HEK293 (cell line): Measurements from ENCODE around the gene SPINK13.

Experiments
- CTCF ChIA-PET: fragments of 350-600 bp; formaldehyde crosslinking; extraction: SDS; loops from one replicate; lab custom pipeline; 2021; ENCODE audit warnings: antibody characterized with exemption; lab: Yijun Ruan, JAX
- POLR2A ChIA-PET: fragments of 300-600 bp; formaldehyde crosslinking; extraction: SDS; loops from one replicate; lab custom pipeline; 2020; ENCODE audit warnings: antibody characterized with exemption, inconsistent platforms; lab: Yijun Ruan, JAX
- H3K27ac ChIP-seq: fragments of 200-500 bp; sonication (Bioruptor generic); 2 replicates; pipeline ENCODE4 v1.5.1; 2014; ENCODE audit warnings: low read depth, low read length, control low read depth, inconsistent platforms; ENCODE audit errors: extremely low read depth
- H3K36me3 ChIP-seq, 2 experiments: fragments of 200-500 bp in 1 of 2; sonication (Bioruptor generic) in 1 of 2; 1 replicate in 1 of 2; 2 replicates in 1 of 2; pipeline ENCODE4 v1.5.1; 2014 to 2017; ENCODE audit warnings: inconsistent platforms in 2 of 2, low read length in 2 of 2; ENCODE audit not compliant: control insufficient read depth in 2 of 2, insufficient read depth in 1 of 2
- H3K4me1 ChIP-seq: fragments of 200-500 bp; sonication (Bioruptor generic); 2 replicates; pipeline ENCODE4 v1.5.1; 2014; ENCODE audit warnings: mild to moderate bottlenecking, low read length, inconsistent platforms; ENCODE audit not compliant: control insufficient read depth, insufficient read depth
- H3K4me3 ChIP-seq: 2 replicates; pipeline ENCODE4 v1.5.1; 2011; ENCODE audit warnings: low read depth, mild to moderate bottlenecking, control low read depth, low read length, moderate library complexity
- H3K9me3 ChIP-seq: fragments of 200-500 bp; sonication (Bioruptor generic); 2 replicates; pipeline ENCODE4 v1.5.1; 2014; ENCODE audit warnings: low read depth, low read length, inconsistent platforms; ENCODE audit not compliant: control insufficient read depth, insufficient read depth
- AEBP2 ChIP-seq: fragments of 450-650 bp; formaldehyde crosslinking; IDR thresholded peaks from 2 replicates; pipeline ENCODE4 v1.5.1; 2016; ENCODE audit warnings: missing biosample characterization, missing genetic modification characterization, borderline replicate concordance
- GLIS1 ChIP-seq: fragments of 450-650 bp; formaldehyde crosslinking; IDR thresholded peaks from 2 replicates; pipeline ENCODE4 v1.5.1; 2016; ENCODE audit warnings: missing biosample characterization, missing genetic modification characterization
- HIC1 ChIP-seq: fragments of 450-650 bp; formaldehyde crosslinking; IDR thresholded peaks from 2 replicates; pipeline ENCODE4 v1.5.1; 2016; ENCODE audit warnings: missing biosample characterization, missing genetic modification characterization
- SALL2 ChIP-seq: fragments of 450-650 bp; formaldehyde crosslinking; IDR thresholded peaks from 2 replicates; pipeline ENCODE4 v1.5.0; 2017; ENCODE audit warnings: missing biosample characterization, mild to moderate bottlenecking, missing genetic modification characterization, borderline replicate concordance
- ZBTB17 ChIP-seq: fragments of 450-650 bp; formaldehyde crosslinking; IDR thresholded peaks from 2 replicates; pipeline ENCODE4 v1.5.1; 2016; ENCODE audit warnings: missing biosample characterization, missing genetic modification characterization
- ZIC2 ChIP-seq: fragments of 450-650 bp; formaldehyde crosslinking; IDR thresholded peaks from 2 replicates; pipeline ENCODE4 v1.5.1; 2016; ENCODE audit warnings: missing biosample characterization, missing genetic modification characterization
- ZNF133 ChIP-seq: fragments of 450-650 bp; formaldehyde crosslinking; IDR thresholded peaks from 2 replicates; pipeline ENCODE4 v1.5.1; 2016; ENCODE audit warnings: missing biosample characterization, missing genetic modification characterization
- ZNF341 ChIP-seq: fragments of 450-650 bp; formaldehyde crosslinking; IDR thresholded peaks from 2 replicates; pipeline ENCODE4; 2016; ENCODE audit warnings: low read depth, missing biosample characterization, missing genetic modification characterization
- ZNF366 ChIP-seq: fragments of 450-650 bp; formaldehyde crosslinking; conservative IDR thresholded peaks from 2 replicates; pipeline ENCODE4 v1.5.1; 2016; ENCODE audit warnings: missing biosample characterization, missing genetic modification characterization
- ZNF426 ChIP-seq: fragments of 450-650 bp; formaldehyde crosslinking; IDR thresholded peaks from 2 replicates; pipeline ENCODE4 v1.5.1; 2017; ENCODE audit warnings: missing biosample characterization, missing genetic modification characterization, mild to moderate bottlenecking, inconsistent platforms, moderate library complexity
- ZNF529 ChIP-seq: fragments of 450-650 bp; formaldehyde crosslinking; IDR thresholded peaks from 2 replicates; pipeline ENCODE4 v1.5.1; 2017; ENCODE audit warnings: missing genetic modification characterization, missing biosample characterization; ENCODE audit not compliant: insufficient replicate concordance
- ZNF580 ChIP-seq: fragments of 450-650 bp; formaldehyde crosslinking; IDR thresholded peaks from 2 replicates; pipeline ENCODE4 v1.5.1; 2016; ENCODE audit warnings: missing biosample characterization, missing genetic modification characterization
- ZNF626 ChIP-seq: fragments of 450-650 bp; sonication (Bioruptor Pico); formaldehyde crosslinking; IDR thresholded peaks from 2 replicates; pipeline ENCODE4 v1.5.1; 2018; ENCODE audit warnings: missing biosample characterization, missing genetic modification characterization, inconsistent platforms
- ZSCAN4 ChIP-seq: fragments of 450-650 bp; formaldehyde crosslinking; IDR thresholded peaks from 2 replicates; pipeline ENCODE4 v1.5.1; 2017; ENCODE audit warnings: missing biosample characterization, missing genetic modification characterization

SPINK13 gene

GRCh38 chr5:148268566-148268965 lies at the start of gene SPINK13:
TSS of gene SPINK13 (plus strand) at chr5:148268794. CDS start at chr5:148270073, 1,279 bp downstream.
- Histone ChIP-seq H3K9me3 (no peaks in the 10 kb centered on the region), H3K27ac (no peak within 1 kb of the TSS)
- POLR2A ChIA-PET: no interaction called here
- TF ChIP-seq ZNF341 (tag by site-specific recombination) (peak; percentile 54), ZNF580 (no peak), GLIS1 (tag by site-specific recombination) (no peak)
- TF ChIP-seq, all 188 proteins: peak for 1
- Histone ChIP-seq H3K36me3 (no peaks in the 10 kb centered on the region), H3K4me3 (no peak within 1 kb of the TSS), H3K4me1 (no peaks in the 10 kb centered on the region)
- CTCF ChIA-PET: no interaction called here

- no peak for TF ChIP-seq SALL2 (tag by site-specific recombination)
- no peak for TF ChIP-seq ZSCAN4 (tag by site-specific recombination)
- TF ChIP-seq ZNF626 (tag by site-specific recombination): no peak
- TF ChIP-seq ZNF133 (tag by site-specific recombination): no peak
- no peak for TF ChIP-seq ZNF426 (tag by site-specific recombination)
- no peak for TF ChIP-seq ZIC2 (tag by site-specific recombination)
- no peak for TF ChIP-seq ZNF366 (tag by site-specific recombination)
- TF ChIP-seq AEBP2 (tag by site-specific recombination): no peak
- TF ChIP-seq ZNF529 (tag by site-specific recombination): no peak
- TF ChIP-seq, all 188 proteins: peak for 0
- ChIA-PET POLR2A (no interaction called here), CTCF (interaction anchor here (1.4 kb wide), 1 partner anchor 10 kb away, joined by 4 read pairs; no protein-coding TSS in a partner anchor)
- no peaks in the 10 kb centered on the region for H3K9me3 ChIP-seq
- no peak overlapping the region for H3K4me3 ChIP-seq
- no peaks in the 10 kb centered on the region for H3K4me1 ChIP-seq
- H3K36me3 ChIP-seq: no peaks in the 10 kb centered on the region
- no peak overlapping the region for H3K27ac ChIP-seq
These were observed 47.1 kb upstream of the SPINK13 start for GRCh38 chr5:148221508-148221907.

- Histone ChIP-seq H3K9me3 (no peaks in the 10 kb centered on the region), H3K4me3 (no peak overlapping the region), H3K36me3 (no peaks in the 10 kb centered on the region), H3K27ac (no peak overlapping the region), H3K4me1 (no peaks in the 10 kb centered on the region)
- CTCF ChIA-PET: interaction anchor here (0.7 to 0.9 kb wide), 2 partner anchors 153 to 259 kb away, joined by 3 read pairs; no protein-coding TSS in a partner anchor
- peak; percentile 37; the same call in 1 of the 2 replicates for TF ChIP-seq HIC1 (tag by site-specific recombination)
- no peak for TF ChIP-seq ZBTB17 (tag by site-specific recombination)
- POLR2A ChIA-PET: no interaction called here
These were observed 44.4 kb upstream of the SPINK13 start for GRCh38 chr5:148224117-148224742.
